Mononuclear cell (primary cell): ENCODE data around the gene C17orf58. TPM values are rescaled to one million over a fixed set of nuclear protein-coding genes. Genes with fewer than 3 reads are reported as not detected.
"Not testable (repeated sequence)": the region's sequence is repeated elsewhere in the genome, so short reads cannot be mapped to it uniquely, and the experiment has no call there.

Source experiments
- H3K27me3 ChIP-seq: 2 replicates; pipeline ENCODE4 v1.6.0; 2011; ENCODE audit warnings: low read length, control low read depth; ENCODE audit not compliant: insufficient read depth
- H3K4me1 ChIP-seq: 2 replicates; pipeline ENCODE4 v1.5.1; 2011; ENCODE audit warnings: mild to moderate bottlenecking, low read length, control low read depth; ENCODE audit not compliant: insufficient read depth
- H3K4me3 ChIP-seq: 2 replicates; pipeline ENCODE4 v1.5.1; 2011; ENCODE audit warnings: mild to moderate bottlenecking, low read length, moderate library complexity
- H3K9me3 ChIP-seq: 2 replicates; pipeline ENCODE4 v1.5.1; 2011; ENCODE audit warnings: low read depth, mild to moderate bottlenecking, control low read depth, low read length
- total RNA-seq: library from RNA; depleted of rRNA; stranded (reverse); fragments of >200 nt; gene quantifications from one replicate; pipeline ENCODE4 v1.2.3, GENCODE V29; 2012

Gene C17orf58
- total RNA-seq, 1 donor, result 2.1 TPM

DNA sequence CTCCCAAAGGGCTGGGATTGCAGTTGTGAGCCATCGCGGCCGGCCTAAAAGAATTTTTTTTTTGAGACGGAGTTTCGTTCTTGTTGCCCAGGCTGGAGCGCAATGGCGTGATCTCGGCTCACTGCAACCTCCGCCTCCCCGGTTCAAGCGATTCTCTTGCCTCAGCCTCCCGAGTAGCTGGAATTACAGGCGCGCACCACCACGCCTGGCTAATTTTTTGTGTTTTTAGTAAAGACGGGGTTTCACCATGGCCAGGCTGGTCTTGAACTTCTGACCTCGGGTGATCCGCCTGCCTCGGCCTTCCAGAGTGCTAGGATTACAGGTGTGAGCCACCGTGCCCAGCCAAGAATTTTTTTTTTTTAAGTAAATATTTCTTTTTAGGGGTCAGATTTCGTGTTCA, 22.2 kb upstream of the C17orf58 start:
- not testable (repeated sequence) for H3K9me3 ChIP-seq, H3K27me3 ChIP-seq, H3K4me3 ChIP-seq
- peaks cover 14% of the 10 kb centered on the region for H3K4me1 ChIP-seq

- Histone ChIP-seq H3K4me1 (peaks cover 14% of the 10 kb centered on the region), H3K4me3 (no peak overlapping the region), H3K27me3 (no peaks in the 10 kb centered on the region), H3K9me3 (no peaks in the 10 kb centered on the region)
These were observed 20.6 kb upstream of the C17orf58 start for GRCh38 chr17:68016838-68017237.

- H3K9me3 ChIP-seq, result no peaks in the 10 kb centered on the region
- no peaks in the 10 kb centered on the region for H3K27me3 ChIP-seq
- no peak overlapping the region for H3K4me3 ChIP-seq
These were observed 18.9 kb upstream of the C17orf58 start for GRCh38 chr17:68015081-68015723.

GRCh38 chr17:68013385-68013784, 17.1 kb upstream of the C17orf58 start:
- Histone ChIP-seq H3K4me1 (peaks cover 5% of the 10 kb centered on the region), H3K4me3 (no peak overlapping the region), H3K9me3 (no peaks in the 10 kb centered on the region), H3K27me3 (no peaks in the 10 kb centered on the region)

More at GRCh38 chr17:68015081-68015723, 18.9 kb upstream of the C17orf58 start:
- H3K4me1 ChIP-seq, result peaks cover 13% of the 10 kb centered on the region

DNA sequence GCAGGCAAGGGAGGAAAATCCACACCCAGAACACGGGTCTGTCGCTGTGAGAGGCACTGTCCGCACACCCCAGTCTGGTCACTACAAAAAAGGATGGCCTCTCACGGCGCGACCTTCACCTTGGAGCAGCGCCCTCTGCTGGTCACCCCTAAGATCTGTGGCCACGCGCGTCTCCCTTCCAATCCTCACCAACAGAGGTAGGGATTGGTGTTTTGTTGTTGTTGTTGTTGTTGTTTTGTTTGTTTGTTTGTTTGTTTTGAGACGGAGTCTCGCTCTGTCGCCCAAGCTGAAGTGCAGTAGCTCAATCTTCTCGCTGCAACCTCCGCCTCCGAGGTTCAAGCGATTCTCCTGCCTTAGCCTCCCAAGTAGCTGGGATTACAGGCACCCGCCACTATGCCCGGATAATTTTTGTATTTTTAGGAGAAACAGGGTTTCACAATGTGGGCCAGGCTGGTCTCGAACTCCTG, 15.0 kb upstream of the C17orf58 start:
- H3K9me3 ChIP-seq, result no peaks in the 10 kb centered on the region
- no peaks in the 10 kb centered on the region for H3K27me3 ChIP-seq

DNA sequence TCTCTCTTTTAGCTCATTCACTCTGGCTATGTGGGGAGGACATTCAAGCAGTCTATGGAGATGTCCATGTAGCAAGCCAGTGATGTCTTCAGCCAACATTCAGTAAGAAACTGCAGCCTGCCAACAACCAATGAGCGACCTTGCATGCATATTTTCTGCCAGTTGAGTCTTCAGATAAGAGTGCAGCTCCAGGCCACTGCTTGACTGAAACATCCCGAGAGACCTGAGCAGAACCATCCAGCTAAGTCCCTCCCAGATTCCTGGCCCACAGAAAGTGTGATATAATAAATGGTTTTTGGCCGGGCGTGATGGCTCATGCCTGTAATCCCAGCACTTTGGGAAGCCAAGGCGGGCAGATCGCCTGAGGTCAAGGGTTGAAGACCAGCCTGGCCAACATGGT, 10.5 kb upstream of the C17orf58 start:
- Histone ChIP-seq H3K4me1 (peaks cover 5% of the 10 kb centered on the region), H3K27me3 (no peaks in the 10 kb centered on the region), H3K4me3 (no peak overlapping the region), H3K9me3 (no peaks in the 10 kb centered on the region)

More for the DNA sequence above, 15.0 kb upstream of the C17orf58 start:
- Histone ChIP-seq H3K4me1 (peaks cover 5% of the 10 kb centered on the region), H3K4me3 (no peak overlapping the region)

- H3K9me3 ChIP-seq, result no peaks in the 10 kb centered on the region
- H3K4me3 ChIP-seq, result no peak overlapping the region
- no peaks in the 10 kb centered on the region for H3K27me3 ChIP-seq
- H3K4me1 ChIP-seq, result no peaks in the 10 kb centered on the region
These were observed 7.9 kb upstream of the C17orf58 start for GRCh38 chr17:68004201-68004600.

GRCh38 chr17:67999291-67999911, 3.1 kb upstream of the C17orf58 start:
- no peak overlapping the region for H3K4me3 ChIP-seq
- H3K9me3 ChIP-seq, result no peaks in the 10 kb centered on the region
- peaks cover 25% of the 10 kb centered on the region for H3K4me1 ChIP-seq
- peaks cover 7% of the 10 kb centered on the region for H3K27me3 ChIP-seq

- Histone ChIP-seq H3K4me1 (peaks cover 30% of the 10 kb centered on the region), H3K27me3 (peaks cover 7% of the 10 kb centered on the region), H3K4me3 (no peak overlapping the region), H3K9me3 (no peaks in the 10 kb centered on the region)
These were observed 2.2 kb upstream of the C17orf58 start for GRCh38 chr17:67998466-67998865.

GRCh38 chr17:67995570-67996263, 552 bp downstream of the C17orf58 start:
- H3K27me3 ChIP-seq, result peaks cover 7% of the 10 kb centered on the region
- H3K4me3 ChIP-seq, result peak overlapping the region; percentile 34
- H3K9me3 ChIP-seq, result no peaks in the 10 kb centered on the region
- H3K4me1 ChIP-seq, result peaks cover 41% of the 10 kb centered on the region

- Histone ChIP-seq H3K4me3 (peak overlapping the region; percentile 34), H3K9me3 (no peaks in the 10 kb centered on the region), H3K4me1 (peaks cover 41% of the 10 kb centered on the region), H3K27me3 (peaks cover 7% of the 10 kb centered on the region)
These were observed 1.3 kb downstream of the C17orf58 start for GRCh38 chr17:67994817-67995569.

GRCh38 chr17:67993998-67994361, 2.3 kb downstream of the C17orf58 start:
- H3K4me1 ChIP-seq, result peaks cover 41% of the 10 kb centered on the region
- H3K4me3 ChIP-seq, result peak overlapping the region; percentile 54
- no peaks in the 10 kb centered on the region for H3K9me3 ChIP-seq

GRCh38 chr17:67993153-67993997, 2.9 kb downstream of the C17orf58 start:
- peaks cover 41% of the 10 kb centered on the region for H3K4me1 ChIP-seq
- H3K27me3 ChIP-seq, result peaks cover 7% of the 10 kb centered on the region
- H3K4me3 ChIP-seq, result peak overlapping the region; percentile 65

More at GRCh38 chr17:67993998-67994361, 2.3 kb downstream of the C17orf58 start:
- H3K27me3 ChIP-seq, result peaks cover 7% of the 10 kb centered on the region

DNA sequence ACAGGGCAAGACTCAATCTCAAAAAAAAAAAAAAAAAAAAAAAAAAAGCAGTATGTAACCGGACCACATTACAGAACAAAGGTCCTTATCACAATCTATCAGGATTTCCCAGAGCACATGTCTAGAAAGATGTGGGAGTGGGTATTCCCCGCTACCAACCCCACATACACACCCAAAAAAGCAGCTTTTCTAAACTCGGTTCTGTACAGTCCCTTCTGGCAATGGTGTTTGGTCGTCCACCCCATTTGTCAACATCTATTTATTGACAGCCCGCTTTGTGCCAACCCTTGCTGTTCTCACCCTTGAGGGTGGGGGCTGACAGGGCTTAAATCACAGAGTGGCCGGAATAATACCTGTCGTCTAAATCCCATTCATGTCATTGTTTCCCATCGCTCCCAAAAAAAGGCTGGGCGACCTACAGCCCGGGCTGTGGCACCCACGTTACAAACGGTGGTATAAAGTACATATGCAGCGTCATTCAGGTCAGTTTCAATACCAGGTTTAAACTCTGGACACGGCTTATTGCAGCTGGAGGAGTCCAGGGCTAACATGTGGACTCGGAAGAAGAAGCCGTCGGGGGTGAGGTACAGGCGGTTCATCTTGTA, 3.6 kb downstream of the C17orf58 start:
- peaks cover 7% of the 10 kb centered on the region for H3K27me3 ChIP-seq
- no peaks in the 10 kb centered on the region for H3K9me3 ChIP-seq
- peaks cover 41% of the 10 kb centered on the region for H3K4me1 ChIP-seq
- peak overlapping the region; percentile 65 for H3K4me3 ChIP-seq

More at GRCh38 chr17:67993153-67993997, 2.9 kb downstream of the C17orf58 start:
- no peaks in the 10 kb centered on the region for H3K9me3 ChIP-seq
